AG20443 (cell line): ENCODE data around the gene HTRA3.

Experiments used
- DNase-seq: peaks from one replicate; pipeline ENCODE4 v3.0.0; 2012; ENCODE audit warnings: low spot score, mixed read lengths

Gene HTRA3

GRCh38 chr4:8234715-8235114, 34.8 kb upstream of the HTRA3 start:
- DNase-seq: no peak

- no peak for DNase-seq
These were observed 34.3 kb upstream of the HTRA3 start for GRCh38 chr4:8235224-8235623.

GRCh38 chr4:8235686-8236085, 33.9 kb upstream of the HTRA3 start:
- DNase-seq: no peak

GRCh38 chr4:8236106-8236919, 33.2 kb upstream of the HTRA3 start:
- DNase-seq: no peak

DNA sequence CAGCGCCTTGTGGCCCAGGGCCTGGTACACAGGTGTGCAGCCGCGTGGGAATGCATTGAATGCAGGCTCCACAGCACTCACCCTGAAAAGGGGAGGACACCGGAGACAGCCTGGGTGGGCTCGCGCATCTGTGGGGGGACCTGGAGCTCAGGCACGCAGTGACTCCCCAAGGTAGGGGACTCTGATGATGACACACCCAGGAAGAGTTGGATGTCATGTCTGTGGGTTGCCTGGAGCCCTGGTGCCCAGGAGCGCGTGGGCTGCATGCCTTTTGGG, 32.7 kb upstream of the HTRA3 start:
- no peak for DNase-seq

DNA sequence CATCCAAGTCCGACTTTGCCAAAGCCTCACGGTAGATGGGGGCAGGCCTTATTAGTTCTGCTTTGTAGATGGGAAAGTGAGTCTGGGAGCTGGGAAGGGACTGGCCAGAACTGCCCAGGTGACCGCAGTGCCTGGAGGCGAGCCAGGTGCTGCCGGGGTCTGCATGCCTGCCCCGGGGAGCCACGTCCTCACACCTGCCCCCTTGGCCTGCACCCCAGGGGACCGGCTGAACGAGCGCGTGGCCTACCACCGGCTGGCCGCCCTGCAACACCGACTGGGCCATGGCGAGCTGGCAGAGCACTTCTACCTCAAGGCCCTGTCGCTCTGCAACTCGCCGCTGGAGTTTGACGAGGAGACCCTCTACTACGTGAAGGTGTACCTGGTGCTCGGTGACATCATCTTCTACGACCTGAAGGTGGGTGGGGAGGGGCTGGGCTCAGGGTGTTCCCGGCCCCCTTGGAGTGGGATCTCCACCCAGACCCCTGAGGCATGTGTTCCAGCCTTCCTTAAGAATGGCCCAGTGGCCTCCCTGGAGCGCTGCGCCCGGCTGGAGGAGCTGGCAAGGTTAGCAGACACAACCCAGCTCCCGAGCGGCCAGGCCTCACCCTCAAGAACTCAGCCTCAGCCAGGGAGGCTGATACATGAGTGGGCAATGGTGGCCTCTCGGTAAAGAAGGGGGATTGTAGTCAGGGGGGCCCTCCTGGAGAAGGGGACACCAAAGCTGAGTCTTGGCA, 32.1 kb upstream of the HTRA3 start:
- DNase-seq: no peak

- DNase-seq: no peak
These were observed 31.5 kb upstream of the HTRA3 start for GRCh38 chr4:8238036-8238511.

DNA sequence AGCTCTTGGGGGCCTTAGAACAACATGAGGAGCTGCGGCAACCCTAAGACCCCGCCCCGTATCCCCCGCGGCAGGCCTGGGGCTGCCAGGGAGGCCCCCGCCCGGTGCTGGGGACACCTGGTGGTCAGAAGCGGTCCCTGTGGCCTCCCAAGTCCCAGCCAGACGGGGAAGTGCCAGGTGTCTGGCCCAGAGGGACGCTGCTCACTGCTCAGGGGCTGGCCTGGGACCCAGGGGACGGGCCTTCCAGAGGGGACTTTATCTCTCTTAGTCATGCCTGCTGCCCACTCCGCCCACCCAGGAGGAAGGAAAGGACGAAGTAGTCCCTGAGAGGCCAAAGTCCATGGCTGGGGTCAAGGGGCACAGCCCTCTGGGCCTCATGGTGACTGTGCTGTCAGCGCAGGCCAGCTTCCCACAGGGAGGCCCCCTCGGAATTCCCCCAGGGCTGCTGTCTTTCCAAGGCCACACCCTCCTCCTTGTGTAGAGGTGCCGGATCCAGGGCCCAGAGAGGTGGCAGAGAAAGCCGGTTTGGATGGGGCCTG, 31.0 kb upstream of the HTRA3 start:
- peak; percentile 54 for DNase-seq

DNA sequence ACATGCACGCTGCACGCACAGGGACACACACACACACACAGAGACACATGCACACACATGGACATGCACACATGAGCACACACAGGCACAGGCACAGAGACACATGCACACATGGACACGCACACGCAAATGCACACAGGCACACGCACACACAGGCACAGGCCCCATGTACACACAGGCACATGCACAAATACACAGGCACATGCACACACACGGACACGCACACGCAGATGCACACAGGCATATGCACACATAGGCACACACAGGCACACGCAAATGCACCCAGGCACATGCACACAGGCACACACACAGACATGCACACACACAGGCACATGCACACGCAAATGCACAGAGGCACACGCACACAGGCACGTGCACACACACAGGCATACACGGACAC, 30.3 kb upstream of the HTRA3 start:
- no peak for DNase-seq

GRCh38 chr4:8239661-8240060, 29.9 kb upstream of the HTRA3 start:
- DNase-seq: no peak

- no peak for DNase-seq
These were observed 29.1 kb upstream of the HTRA3 start for GRCh38 chr4:8240211-8241041.

DNA sequence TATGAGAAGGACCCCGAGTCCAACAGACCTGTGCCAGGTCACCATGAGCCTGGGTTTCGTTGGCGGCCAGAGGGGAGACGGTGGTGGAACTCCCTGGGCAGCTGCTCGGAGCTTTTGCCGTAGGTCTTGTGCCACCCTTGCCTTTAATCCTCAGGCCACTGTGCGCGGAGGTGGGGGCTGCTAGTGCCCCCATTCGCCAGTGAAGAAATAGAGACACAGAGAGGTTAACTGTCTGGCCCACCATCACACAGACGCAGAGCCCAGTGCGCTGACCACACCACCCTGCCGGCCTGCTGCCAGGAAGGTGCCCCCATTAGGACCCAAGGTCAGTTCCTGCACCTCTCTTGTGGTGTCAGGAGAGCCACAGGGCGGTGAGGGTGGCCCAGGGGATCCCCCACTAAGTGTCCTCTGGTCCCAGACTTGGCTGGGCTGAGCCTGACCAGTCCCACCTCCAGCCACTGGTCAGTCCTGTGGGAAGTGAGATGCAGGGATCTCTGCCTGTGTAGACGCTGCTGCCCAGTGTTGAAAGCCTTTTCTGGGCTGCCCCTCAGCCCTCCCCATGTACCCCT, 28.3 kb upstream of the HTRA3 start:
- DNase-seq: no peak

GRCh38 chr4:8241895-8242696, 27.5 kb upstream of the HTRA3 start:
- peak; percentile 96 for DNase-seq

- DNase-seq: no peak
These were observed 26.6 kb upstream of the HTRA3 start for GRCh38 chr4:8242782-8243560.

- DNase-seq: no peak
These were observed 25.4 kb upstream of the HTRA3 start for GRCh38 chr4:8244001-8244757.

DNA sequence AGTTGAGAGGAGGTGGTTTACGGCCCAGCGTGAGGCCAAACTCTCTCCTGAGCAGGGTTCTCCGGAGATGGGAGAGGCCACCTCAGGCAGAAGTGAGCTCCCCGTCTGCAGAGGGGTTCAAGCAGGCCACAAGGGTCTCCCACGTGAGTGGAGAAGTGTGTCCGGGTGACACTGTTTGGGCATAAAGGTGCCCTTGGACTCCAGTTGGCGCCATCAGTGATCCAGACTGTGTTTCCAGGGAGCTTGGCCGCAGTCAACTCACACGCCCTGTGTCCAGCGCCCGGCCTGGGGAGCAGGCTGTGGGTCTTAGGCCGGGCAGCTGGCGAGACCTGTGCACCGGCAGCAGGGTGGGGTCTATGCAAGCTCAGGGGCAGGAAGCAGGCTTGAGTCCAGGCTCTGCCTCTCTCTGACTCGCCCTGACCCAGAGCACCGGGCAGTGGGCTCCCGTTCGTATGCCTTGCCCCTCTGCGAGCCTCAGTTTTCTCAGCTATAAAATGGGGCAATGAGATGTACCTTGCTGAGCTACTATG, 24.6 kb upstream of the HTRA3 start:
- DNase-seq: no peak

DNA sequence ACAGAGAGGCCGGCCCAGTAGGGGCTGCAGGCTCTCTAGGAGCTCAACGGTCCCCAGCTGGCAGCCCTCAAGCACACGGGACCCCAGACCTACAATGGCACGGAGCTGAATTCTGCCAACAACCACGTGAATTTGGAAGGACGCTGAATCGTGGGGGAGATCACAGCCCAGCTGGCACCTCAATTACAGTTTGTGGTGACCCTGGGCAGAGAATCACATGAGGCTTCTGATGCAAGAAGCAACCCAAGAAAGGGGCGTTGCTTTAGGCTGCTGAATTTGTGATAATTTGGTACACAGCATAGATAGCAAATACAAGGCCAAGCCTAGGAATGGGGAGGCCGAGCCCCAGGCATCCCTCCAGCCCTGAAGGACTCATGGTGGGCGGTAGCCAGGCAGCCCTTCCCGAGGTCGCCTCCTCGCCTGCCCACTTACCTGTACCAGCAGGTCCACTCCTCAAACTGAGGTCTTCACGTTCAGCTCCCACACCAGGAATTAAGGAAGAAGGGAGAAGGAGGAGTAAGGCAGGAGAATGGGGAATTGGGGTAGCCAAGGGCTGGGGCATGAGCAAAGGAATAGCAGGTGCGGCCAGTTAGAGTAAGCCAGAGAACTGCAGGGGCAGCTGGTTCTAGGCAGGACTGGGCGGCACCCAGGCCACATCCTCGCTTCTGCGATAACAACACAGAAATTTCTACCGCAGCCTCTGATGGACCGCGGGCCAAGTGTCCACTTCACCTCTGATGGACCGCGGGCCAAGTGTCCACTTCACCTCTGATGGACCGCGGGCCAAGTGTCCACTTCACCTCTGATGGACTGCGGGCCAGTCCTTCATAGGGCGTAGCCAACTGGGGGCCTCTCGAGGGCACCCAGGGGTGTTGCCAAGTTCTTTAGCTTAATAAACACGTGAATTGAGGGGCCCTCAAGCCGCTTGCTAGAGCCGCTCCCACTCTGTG, 23.4 kb upstream of the HTRA3 start:
- DNase-seq: no peak
